Measurements from ENCODE around the gene DEK. TPM values are rescaled to one million over a fixed set of nuclear protein-coding genes. Genes with fewer than 3 reads are reported as not detected.

DEK gene
- total RNA-seq, 2 experiments from 2014 or later: 52.7 to 56.7 TPM

- Mint-ChIP-seq H3K27ac (peak overlapping the region; percentile 66), H3K36me3 (ENCODE audit: low read depth) (peaks cover 69% of the 10 kb centered on the region), H3K4me1 (ENCODE audit: low read depth) (peaks cover 18% of the 10 kb centered on the region), H3K27me3 (no peaks in the 10 kb centered on the region), H3K4me3 (peak overlapping the region; percentile 81), H3K9me3 (no peaks in the 10 kb centered on the region)
- no peak for TF ChIP-seq CTCF (IDR thresholded peaks at IDR 0.05)
- ATAC-seq (ENCODE audit: poor library complexity) (peak; percentile 76), DNase-seq (peak in 4 of 14 experiments; percentile 11 to 51 (median 37))
- Histone ChIP-seq H3K27me3 (ENCODE audit: control insufficient read depth in 1 of 2, insufficient read depth in 2 of 2, low read length in 2 of 2) (no peaks in the 10 kb centered on the region), H3K4me3 (ENCODE audit: low read length) (peak overlapping the region; percentile 7), H3K36me3 (ENCODE audit: insufficient read depth, low read length) (peaks cover 12% of the 10 kb centered on the region), H3K4me1 (ENCODE audit: insufficient read depth, low read length) (peaks cover 7% of the 10 kb centered on the region), H3K27ac (ENCODE audit: low read depth in 1 of 2, low read length in 2 of 2) (no peak overlapping the region), H3K9me3 (ENCODE audit: control insufficient read depth in 1 of 2, insufficient read depth in 1 of 2, low read length in 2 of 2) (no peaks in the 10 kb centered on the region)
- intact Hi-C loops (cut with DNase I, micrococcal nuclease): no loop called here
- ChIA-PET CTCF (no interaction called here), POLR2A (no interaction called here)
These were observed 50.9 kb downstream of the DEK start for GRCh38 chr6:18213439-18213838.

- POLR2A ChIA-PET: no interaction called here
- Mint-ChIP-seq H3K9me3 (no peaks in the 10 kb centered on the region), H3K36me3 (ENCODE audit: low read depth) (peaks cover 69% of the 10 kb centered on the region), H3K27ac (no peak overlapping the region), H3K4me3 (no peak overlapping the region), H3K27me3 (no peaks in the 10 kb centered on the region), H3K4me1 (ENCODE audit: low read depth) (peaks cover 18% of the 10 kb centered on the region)
- Histone ChIP-seq H3K4me3 (ENCODE audit: low read length) (no peak overlapping the region), H3K36me3 (ENCODE audit: insufficient read depth, low read length) (peaks cover 16% of the 10 kb centered on the region), H3K4me1 (ENCODE audit: insufficient read depth, low read length) (peaks cover 7% of the 10 kb centered on the region), H3K27ac (ENCODE audit: low read depth in 1 of 2, low read length in 2 of 2) (no peak overlapping the region), H3K9me3 (ENCODE audit: control insufficient read depth in 1 of 2, insufficient read depth in 1 of 2, low read length in 2 of 2) (no peaks in the 10 kb centered on the region), H3K27me3 (ENCODE audit: control insufficient read depth in 1 of 2, insufficient read depth in 2 of 2, low read length in 2 of 2) (no peaks in the 10 kb centered on the region)
- CTCF ChIA-PET: no interaction called here
- intact Hi-C loops (cut with DNase I, micrococcal nuclease): no loop called here
- no peak for TF ChIP-seq CTCF (IDR thresholded peaks at IDR 0.05)
- DNase-seq: no peak
- ATAC-seq (ENCODE audit: poor library complexity): no peak
These were observed 52.1 kb downstream of the DEK start for GRCh38 chr6:18212231-18212630.

DNA sequence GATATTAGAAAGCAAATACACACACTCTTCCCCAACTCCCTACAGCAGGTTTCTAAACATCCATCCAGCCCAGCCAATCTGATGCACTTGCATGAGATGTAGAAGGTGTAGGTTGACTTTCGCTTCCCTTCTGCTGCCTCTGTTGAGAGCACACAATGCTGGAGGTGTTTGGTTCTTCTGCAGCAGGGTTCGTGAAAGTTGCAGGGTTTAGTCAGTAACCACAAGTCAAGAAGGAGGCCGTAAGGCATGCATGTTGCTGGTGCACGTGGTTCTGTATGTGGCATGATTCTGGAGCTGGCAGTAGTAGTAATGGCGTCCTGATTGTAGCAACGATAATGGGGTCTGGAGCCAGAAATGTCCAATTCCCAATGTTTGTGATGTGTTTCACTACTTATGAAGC lies 53.0 kb downstream of the DEK start:
- TF ChIP-seq CTCF (IDR thresholded peaks at IDR 0.05): no peak
- intact Hi-C loops (cut with DNase I, micrococcal nuclease): no loop called here
- POLR2A ChIA-PET: no interaction called here
- H3K27ac Mint-ChIP-seq: no peak overlapping the region
- H3K9me3 Mint-ChIP-seq: no peaks in the 10 kb centered on the region
- no peak overlapping the region for H3K4me3 ChIP-seq (ENCODE audit: low read length)
- peaks cover 18% of the 10 kb centered on the region for H3K4me1 Mint-ChIP-seq (ENCODE audit: low read depth)
- no peaks in the 10 kb centered on the region for H3K9me3 ChIP-seq (ENCODE audit: control insufficient read depth in 1 of 2, insufficient read depth in 1 of 2, low read length in 2 of 2)
- no peaks in the 10 kb centered on the region for H3K27me3 Mint-ChIP-seq
- no peak overlapping the region for H3K4me3 Mint-ChIP-seq
- DNase-seq: peak in 1 of 14 experiments; percentile 13
- no peak overlapping the region for H3K27ac ChIP-seq (ENCODE audit: low read depth in 1 of 2, low read length in 2 of 2)
- peaks cover 69% of the 10 kb centered on the region for H3K36me3 Mint-ChIP-seq (ENCODE audit: low read depth)
- CTCF ChIA-PET: no interaction called here
- H3K36me3 ChIP-seq (ENCODE audit: insufficient read depth, low read length): peaks cover 19% of the 10 kb centered on the region
- no peak for ATAC-seq (ENCODE audit: poor library complexity)
- H3K27me3 ChIP-seq (ENCODE audit: control insufficient read depth in 1 of 2, insufficient read depth in 2 of 2, low read length in 2 of 2): no peaks in the 10 kb centered on the region
- peaks cover 7% of the 10 kb centered on the region for H3K4me1 ChIP-seq (ENCODE audit: insufficient read depth, low read length)

Data from CD4-positive, alpha-beta T cell (primary cell).